GM03348 (cell line): ENCODE data around the gene ELOVL1.

Source experiments
- DNase-seq: peaks from one replicate; pipeline ENCODE4 v3.0.0; 2012; ENCODE audit warnings: low spot score

The ELOVL1 gene

GRCh38 chr1:43354936-43355335 lies 12.9 kb downstream of the ELOVL1 start:
- no peak for DNase-seq

GRCh38 chr1:43354471-43354870 lies 13.3 kb downstream of the ELOVL1 start:
- DNase-seq, result no peak

GRCh38 chr1:43352881-43353280 lies 14.9 kb downstream of the ELOVL1 start:
- no peak for DNase-seq

- DNase-seq, result no peak
Measured at GRCh38 chr1:43352351-43352705, 15.5 kb downstream of the ELOVL1 start.

- no peak for DNase-seq
Measured at GRCh38 chr1:43351421-43352350, 16.1 kb downstream of the ELOVL1 start.

- DNase-seq, result no peak
Measured at GRCh38 chr1:43350976-43351375, 16.8 kb downstream of the ELOVL1 start.

GRCh38 chr1:43349594-43350306 lies 18.1 kb downstream of the ELOVL1 start:
- DNase-seq, result no peak

GRCh38 chr1:43348809-43349593 lies 18.8 kb downstream of the ELOVL1 start:
- DNase-seq, result peak; percentile 83

GRCh38 chr1:43348343-43348808 lies 19.4 kb downstream of the ELOVL1 start:
- peak; percentile 26 for DNase-seq

- no peak for DNase-seq
Measured at GRCh38 chr1:43346636-43347035, 21.2 kb downstream of the ELOVL1 start.

GRCh38 chr1:43345120-43345519 lies 22.7 kb downstream of the ELOVL1 start:
- no peak for DNase-seq

GRCh38 chr1:43344267-43344850 lies 23.5 kb downstream of the ELOVL1 start:
- no peak for DNase-seq

- DNase-seq, result no peak
Measured at GRCh38 chr1:43340559-43340958, 27.3 kb downstream of the ELOVL1 start.

GRCh38 chr1:43339584-43340232 lies 28.1 kb downstream of the ELOVL1 start:
- no peak for DNase-seq

GRCh38 chr1:43338001-43338400 lies 29.8 kb downstream of the ELOVL1 start:
- DNase-seq, result no peak

- no peak for DNase-seq
Measured at GRCh38 chr1:43337588-43337987, 30.2 kb downstream of the ELOVL1 start, which contains the start of gene MPL. Gene MPL (plus strand): TSS chr1:43337818. CDS start chr1:43337849, 31 bp downstream.

- DNase-seq, result no peak
Measured at GRCh38 chr1:43334453-43335205, 33.2 kb downstream of the ELOVL1 start.

GRCh38 chr1:43331688-43332087 lies 36.1 kb downstream of the ELOVL1 start:
- no peak for DNase-seq

- peak; percentile 85 for DNase-seq
Measured at GRCh38 chr1:43329995-43330751, 37.6 kb downstream of the ELOVL1 start.
